Neural cell (in vitro differentiated cells): ENCODE results near the gene DEPDC5. TPM values are rescaled to one million over a fixed set of nuclear protein-coding genes. Genes with fewer than 3 reads are reported as not detected.

ENCODE experiments used
- H2AFZ ChIP-seq: fragments of 200-600, 300-800 bp; sonication (generic), shearing (Covaris generic); 2 replicates; pipeline ENCODE4 v1.6.0; 2014; ENCODE audit warnings: low read depth, mild to moderate bottlenecking, antibody characterized with exemption, low read length, moderate library complexity
- H3F3A ChIP-seq: fragments of 200-600 bp; shearing (Covaris generic); 2 replicates; pipeline ENCODE4 v1.6.1; 2016; ENCODE audit warnings: mild to moderate bottlenecking, moderate library complexity, mixed read lengths, antibody characterized with exemption, low read length; ENCODE audit not compliant: insufficient read depth, poor library complexity, severe bottlenecking
- H3K27ac ChIP-seq: fragments of 200-600, 300-800 bp; sonication (generic), shearing (Covaris generic); 2 replicates; pipeline ENCODE4 v1.5.1; 2014; ENCODE audit warnings: mild to moderate bottlenecking, low read length, moderate library complexity
- H3K27me3 ChIP-seq: fragments of 300-800, 200-600 bp; sonication (generic), shearing (Covaris generic); 2 replicates; pipeline ENCODE4 v1.6.0; 2014; ENCODE audit warnings: mild to moderate bottlenecking, low read depth, low read length, moderate library complexity; ENCODE audit not compliant: insufficient read depth
- H3K36me3 ChIP-seq: fragments of 300-800, 200-600 bp; sonication (generic), shearing (Covaris generic); 2 replicates; pipeline ENCODE4 v1.5.1; 2014; ENCODE audit warnings: mild to moderate bottlenecking, antibody characterized with exemption, low read length, moderate library complexity; ENCODE audit not compliant: insufficient read depth
- H3K4me2 ChIP-seq: fragments of 300-800, 200-600 bp; sonication (generic), shearing (Covaris generic); 2 replicates; pipeline ENCODE4 v1.6.0; 2014; ENCODE audit warnings: mild to moderate bottlenecking, low read length
- H3K4me3 ChIP-seq: fragments of 300-800, 200-600 bp; sonication (generic), shearing (Covaris generic); 2 replicates; pipeline ENCODE4 v1.5.1; 2014; ENCODE audit warnings: mild to moderate bottlenecking, low read length, moderate library complexity
- H3K79me2 ChIP-seq: fragments of 200-600 bp; shearing (Covaris generic); replicated peaks from 2 replicates; pipeline ENCODE4 v1.6.0; 2014; ENCODE audit warnings: mild to moderate bottlenecking, low read length, moderate library complexity; ENCODE audit not compliant: insufficient read depth
- H3K9ac ChIP-seq: fragments of 300-800, 200-600 bp; sonication (generic), shearing (Covaris generic); 2 replicates; pipeline ENCODE4 v1.6.1; 2016; ENCODE audit warnings: mild to moderate bottlenecking, low read length, mixed read lengths
- H3K9me2 ChIP-seq: fragments of 200-600 bp; shearing (Covaris generic); 2 replicates; pipeline ENCODE4 v1.6.1; 2016; ENCODE audit warnings: mild to moderate bottlenecking, low read length, mixed read lengths; ENCODE audit not compliant: insufficient read depth
- H3K9me3 ChIP-seq: fragments of 200-600, 300-800 bp; sonication (generic), shearing (Covaris generic); 2 replicates; pipeline ENCODE4 v1.6.1; 2016; ENCODE audit warnings: mild to moderate bottlenecking, mixed run types, low read length, moderate library complexity, mixed read lengths
- H4K20me1 ChIP-seq: fragments of 200-600 bp; shearing (Covaris generic); 2 replicates; pipeline ENCODE4 v1.6.1; 2016; ENCODE audit warnings: mild to moderate bottlenecking, mixed run types; ENCODE audit not compliant: insufficient read depth
- EP300 ChIP-seq: fragments of 450-650 bp; conservative IDR thresholded peaks from 2 replicates; pipeline ENCODE4 v1.6.1; 2014; ENCODE audit warnings: antibody characterized with exemption, mild to moderate bottlenecking, moderate library complexity; ENCODE audit not compliant: poor library complexity, severe bottlenecking
- EZH2 ChIP-seq: fragments of 200-600, 300-800 bp; shearing (Covaris generic), sonication (generic); IDR thresholded peaks from 2 replicates; pipeline ENCODE4 v1.6.1; 2014; ENCODE audit warnings: antibody characterized with exemption, low read length, borderline replicate concordance, mild to moderate bottlenecking; ENCODE audit not compliant: insufficient read depth, poor library complexity, severe bottlenecking
- MXI1 ChIP-seq: fragments of 450-650 bp; conservative IDR thresholded peaks from 2 replicates; pipeline ENCODE4 v1.6.1; 2014; ENCODE audit warnings: antibody characterized with exemption, mild to moderate bottlenecking; ENCODE audit not compliant: poor library complexity, severe bottlenecking
- POLR2AphosphoS5 ChIP-seq: IDR thresholded peaks from 2 replicates; pipeline ENCODE4 v1.6.1; 2012
- RAD21 ChIP-seq: fragments of 450-650 bp; conservative IDR thresholded peaks from 2 replicates; pipeline ENCODE4 v1.6.1; 2014; ENCODE audit warnings: antibody characterized with exemption, mild to moderate bottlenecking, moderate library complexity
- SMC3 ChIP-seq: fragments of 450-650 bp; conservative IDR thresholded peaks from 2 replicates; pipeline ENCODE4 v1.6.1; 2014; ENCODE audit warnings: antibody characterized with exemption, mild to moderate bottlenecking, moderate library complexity; ENCODE audit not compliant: poor library complexity
- TAF1 ChIP-seq: IDR thresholded peaks from 2 replicates; pipeline ENCODE4 v1.6.1; 2012; ENCODE audit warnings: low read depth
- polyA plus RNA-seq: library from polyadenylated mRNA; depleted of rRNA; stranded (reverse); fragments of >200 nt; gene quantifications from 2 replicates; pipeline ENCODE4 v1.2.3, GENCODE V29; 2014
- TF ChIP-seq, protein P1 (sequence below): IDR thresholded peaks from 2 replicates; pipeline ENCODE4 v1.6.1; 2012; ENCODE audit warnings: borderline replicate concordance
- TF ChIP-seq, protein P2 (sequence below): fragments of 450-650 bp; IDR thresholded peaks from 2 replicates; pipeline ENCODE4 v1.5.1; 2014; ENCODE audit warnings: antibody characterized with exemption, mild to moderate bottlenecking, moderate library complexity; ENCODE audit not compliant: poor library complexity, severe bottlenecking

DEPDC5 gene
- polyA plus RNA-seq, 1 donor from 2014 or later = 11.3 TPM

DNA sequence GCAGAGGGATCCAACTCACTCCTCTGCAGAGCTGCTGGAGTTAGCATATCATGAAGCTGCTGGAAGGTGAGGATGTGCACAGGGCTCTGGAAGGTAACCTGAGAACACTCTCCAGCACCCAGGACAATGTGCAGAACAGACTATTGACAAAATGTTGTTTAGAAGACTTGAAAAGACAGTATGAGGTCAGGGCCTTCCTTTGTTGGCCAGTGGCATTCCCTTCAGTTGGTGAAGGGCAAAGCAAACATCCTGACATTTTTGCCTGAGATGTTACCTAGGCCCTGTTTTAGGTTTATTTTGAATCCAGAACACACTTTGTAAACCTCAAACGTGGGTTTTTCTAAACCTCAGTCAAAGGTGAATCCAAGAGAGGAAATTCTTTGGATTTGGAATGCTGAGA lies 67.8 kb downstream of the DEPDC5 start:
- Histone ChIP-seq H3K27ac (no peak overlapping the region), H3K27me3 (no peaks in the 10 kb centered on the region), H3F3A (no peaks in the 10 kb centered on the region), H4K20me1 (no peaks in the 10 kb centered on the region), H3K9me2 (no peaks in the 10 kb centered on the region), H3K36me3 (peaks cover 14% of the 10 kb centered on the region), H3K4me2 (no peak overlapping the region), H2AFZ (no peak overlapping the region), H3K4me3 (no peak overlapping the region), H3K9me3 (no peaks in the 10 kb centered on the region), H3K9ac (no peak overlapping the region), H3K79me2 (no peaks in the 10 kb centered on the region)
- no peak for TF ChIP-seq POLR2AphosphoS5
- no peak for TF ChIP-seq RAD21
- TF ChIP-seq, protein P1, sequence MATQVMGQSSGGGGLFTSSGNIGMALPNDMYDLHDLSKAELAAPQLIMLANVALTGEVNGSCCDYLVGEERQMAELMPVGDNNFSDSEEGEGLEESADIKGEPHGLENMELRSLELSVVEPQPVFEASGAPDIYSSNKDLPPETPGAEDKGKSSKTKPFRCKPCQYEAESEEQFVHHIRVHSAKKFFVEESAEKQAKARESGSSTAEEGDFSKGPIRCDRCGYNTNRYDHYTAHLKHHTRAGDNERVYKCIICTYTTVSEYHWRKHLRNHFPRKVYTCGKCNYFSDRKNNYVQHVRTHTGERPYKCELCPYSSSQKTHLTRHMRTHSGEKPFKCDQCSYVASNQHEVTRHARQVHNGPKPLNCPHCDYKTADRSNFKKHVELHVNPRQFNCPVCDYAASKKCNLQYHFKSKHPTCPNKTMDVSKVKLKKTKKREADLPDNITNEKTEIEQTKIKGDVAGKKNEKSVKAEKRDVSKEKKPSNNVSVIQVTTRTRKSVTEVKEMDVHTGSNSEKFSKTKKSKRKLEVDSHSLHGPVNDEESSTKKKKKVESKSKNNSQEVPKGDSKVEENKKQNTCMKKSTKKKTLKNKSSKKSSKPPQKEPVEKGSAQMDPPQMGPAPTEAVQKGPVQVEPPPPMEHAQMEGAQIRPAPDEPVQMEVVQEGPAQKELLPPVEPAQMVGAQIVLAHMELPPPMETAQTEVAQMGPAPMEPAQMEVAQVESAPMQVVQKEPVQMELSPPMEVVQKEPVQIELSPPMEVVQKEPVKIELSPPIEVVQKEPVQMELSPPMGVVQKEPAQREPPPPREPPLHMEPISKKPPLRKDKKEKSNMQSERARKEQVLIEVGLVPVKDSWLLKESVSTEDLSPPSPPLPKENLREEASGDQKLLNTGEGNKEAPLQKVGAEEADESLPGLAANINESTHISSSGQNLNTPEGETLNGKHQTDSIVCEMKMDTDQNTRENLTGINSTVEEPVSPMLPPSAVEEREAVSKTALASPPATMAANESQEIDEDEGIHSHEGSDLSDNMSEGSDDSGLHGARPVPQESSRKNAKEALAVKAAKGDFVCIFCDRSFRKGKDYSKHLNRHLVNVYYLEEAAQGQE = no peak
- TF ChIP-seq EZH2 = no peak
- TF ChIP-seq EP300 = no peak
- TF ChIP-seq MXI1 = no peak
- TF ChIP-seq, protein P2, sequence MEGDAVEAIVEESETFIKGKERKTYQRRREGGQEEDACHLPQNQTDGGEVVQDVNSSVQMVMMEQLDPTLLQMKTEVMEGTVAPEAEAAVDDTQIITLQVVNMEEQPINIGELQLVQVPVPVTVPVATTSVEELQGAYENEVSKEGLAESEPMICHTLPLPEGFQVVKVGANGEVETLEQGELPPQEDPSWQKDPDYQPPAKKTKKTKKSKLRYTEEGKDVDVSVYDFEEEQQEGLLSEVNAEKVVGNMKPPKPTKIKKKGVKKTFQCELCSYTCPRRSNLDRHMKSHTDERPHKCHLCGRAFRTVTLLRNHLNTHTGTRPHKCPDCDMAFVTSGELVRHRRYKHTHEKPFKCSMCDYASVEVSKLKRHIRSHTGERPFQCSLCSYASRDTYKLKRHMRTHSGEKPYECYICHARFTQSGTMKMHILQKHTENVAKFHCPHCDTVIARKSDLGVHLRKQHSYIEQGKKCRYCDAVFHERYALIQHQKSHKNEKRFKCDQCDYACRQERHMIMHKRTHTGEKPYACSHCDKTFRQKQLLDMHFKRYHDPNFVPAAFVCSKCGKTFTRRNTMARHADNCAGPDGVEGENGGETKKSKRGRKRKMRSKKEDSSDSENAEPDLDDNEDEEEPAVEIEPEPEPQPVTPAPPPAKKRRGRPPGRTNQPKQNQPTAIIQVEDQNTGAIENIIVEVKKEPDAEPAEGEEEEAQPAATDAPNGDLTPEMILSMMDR = no peak
- TF ChIP-seq SMC3 = no peak
- TF ChIP-seq TAF1 = no peak

DNA sequence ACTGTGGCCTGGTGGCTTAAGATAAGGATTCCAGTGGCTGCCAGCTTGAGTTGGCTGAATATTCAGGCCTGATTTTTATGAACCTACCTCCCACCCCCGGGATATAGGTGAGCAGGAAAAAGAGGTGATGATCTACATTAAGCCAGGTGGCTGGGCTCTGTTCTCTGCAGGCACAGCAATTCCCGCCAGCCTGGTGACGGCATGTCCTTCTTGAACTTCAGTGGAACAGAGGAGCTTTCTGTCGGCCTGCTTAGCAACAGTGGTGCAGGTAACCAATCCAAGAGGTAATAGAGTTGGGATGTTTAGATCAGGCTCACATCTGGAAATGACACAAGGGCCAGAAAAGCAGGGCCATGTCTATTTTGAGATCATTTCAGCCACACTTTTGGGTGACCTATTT lies 68.7 kb downstream of the DEPDC5 start:
- Histone ChIP-seq H3K27me3 (no peaks in the 10 kb centered on the region), H3F3A (no peaks in the 10 kb centered on the region), H3K9me2 (no peaks in the 10 kb centered on the region), H3K9ac (no peak overlapping the region), H3K36me3 (peaks cover 14% of the 10 kb centered on the region), H3K79me2 (no peaks in the 10 kb centered on the region), H2AFZ (no peak overlapping the region), H3K9me3 (no peaks in the 10 kb centered on the region), H4K20me1 (no peaks in the 10 kb centered on the region), H3K4me2 (no peak overlapping the region), H3K4me3 (no peak overlapping the region), H3K27ac (no peak overlapping the region)
- TF ChIP-seq SMC3 (no peak), RAD21 (no peak), MXI1 (no peak), EP300 (no peak), TAF1 (no peak), EZH2 (no peak), POLR2AphosphoS5 (no peak)
- TF ChIP-seq, protein P1 = no peak
- TF ChIP-seq, protein P2 = no peak
